ENCODE data around the gene ACTL6B.

The ACTL6B gene

DNA sequence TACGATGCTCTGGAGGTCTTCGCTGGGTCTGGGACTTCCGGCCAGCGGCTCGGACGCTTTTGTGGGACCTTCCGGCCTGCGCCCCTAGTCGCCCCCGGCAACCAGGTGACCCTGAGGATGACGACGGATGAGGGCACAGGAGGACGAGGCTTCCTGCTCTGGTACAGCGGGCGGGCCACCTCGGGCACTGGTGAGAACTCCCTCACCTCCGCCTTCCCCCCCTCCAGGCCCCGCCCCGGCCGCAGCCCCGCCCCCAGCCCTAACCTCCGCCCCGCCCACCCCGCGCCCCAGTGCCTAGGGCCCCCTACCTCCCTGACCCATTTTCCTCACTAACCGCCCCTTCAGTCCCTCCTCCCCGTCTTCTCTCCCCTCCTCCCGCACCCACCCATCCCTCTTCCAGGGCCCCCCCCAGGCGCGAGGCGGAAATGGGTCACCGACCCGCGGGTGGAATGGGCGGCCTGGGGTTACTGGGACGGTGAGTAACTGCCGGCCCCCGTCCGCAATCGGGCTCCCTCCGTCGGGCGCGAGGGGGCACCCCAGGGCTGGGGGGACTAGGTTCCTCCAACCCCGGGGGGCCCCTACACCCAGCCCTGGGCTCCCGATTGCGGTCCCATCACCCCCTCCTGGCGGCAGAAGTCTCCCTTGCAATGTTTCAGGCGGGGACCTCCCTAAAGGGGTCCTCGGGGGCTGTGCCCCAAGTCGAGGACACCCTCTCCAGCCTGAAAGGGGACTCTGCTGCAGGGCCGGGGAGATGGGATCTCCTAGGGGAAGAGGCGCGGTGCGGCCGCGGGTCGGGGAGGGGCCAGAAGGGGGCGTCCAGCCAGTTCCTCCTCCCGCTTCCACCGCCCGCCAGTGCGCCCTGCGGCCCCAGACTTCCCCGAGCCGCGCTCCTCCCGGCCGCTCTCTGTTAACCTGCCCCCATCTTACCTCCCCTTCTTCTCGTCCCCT lies 51.9 kb downstream of the ACTL6B start:
- Histone ChIP-seq H3K27ac (peak overlapping the region; percentile 92), H3K9me3 (ENCODE audit: low read depth, low read length) (no peaks in the 10 kb centered on the region), H3K4me3 (peak overlapping the region; percentile 83), H3K36me3 (ENCODE audit: insufficient read depth, low read length) (no peaks in the 10 kb centered on the region), H3K9ac (ENCODE audit: insufficient read length) (peak overlapping the region; percentile 53)
- TF ChIP-seq EZH2 (IDR thresholded peaks at IDR 0.05): no peak
- peak; percentile 66; the same call in 1 of the 2 replicates for TF ChIP-seq POLR2AphosphoS5 (IDR thresholded peaks at IDR 0.05; ENCODE audit: borderline replicate concordance, low read depth, low read length)
- no peak for DNase-seq (ENCODE audit: low read depth, low spot score)

- H3K27ac ChIP-seq: peak overlapping the region; percentile 92
Measured at GRCh38 chr7:100603726-100604027, 52.6 kb downstream of the ACTL6B start.

GRCh38 chr7:100602889-100603725 lies 53.1 kb downstream of the ACTL6B start:
- H3K9me3 ChIP-seq (ENCODE audit: low read depth, low read length): no peaks in the 10 kb centered on the region
- H3K36me3 ChIP-seq (ENCODE audit: insufficient read depth, low read length): no peaks in the 10 kb centered on the region
- DNase-seq (ENCODE audit: low read depth, low spot score): no peak
- H3K9ac ChIP-seq (ENCODE audit: insufficient read length): peak overlapping the region; percentile 77
- peak overlapping the region; percentile 92 for H3K27ac ChIP-seq
- TF ChIP-seq POLR2AphosphoS5 (IDR thresholded peaks at IDR 0.05; ENCODE audit: borderline replicate concordance, low read depth, low read length) (peak; percentile 64; the same call in 1 of the 2 replicates), EZH2 (IDR thresholded peaks at IDR 0.05) (no peak)
- peak overlapping the region; percentile 83 for H3K4me3 ChIP-seq

More at GRCh38 chr7:100603726-100604027, 52.6 kb downstream of the ACTL6B start:
- H3K9ac ChIP-seq (ENCODE audit: insufficient read length): peak overlapping the region; percentile 53
- DNase-seq (ENCODE audit: low read depth, low spot score): no peak
- H3K9me3 ChIP-seq (ENCODE audit: low read depth, low read length): no peaks in the 10 kb centered on the region
- H3K36me3 ChIP-seq (ENCODE audit: insufficient read depth, low read length): no peaks in the 10 kb centered on the region
- H3K4me3 ChIP-seq: peak overlapping the region; percentile 83
- no peak for TF ChIP-seq POLR2AphosphoS5 (IDR thresholded peaks at IDR 0.05; ENCODE audit: borderline replicate concordance, low read depth, low read length)
- no peak for TF ChIP-seq FOXP2 (optimal IDR thresholded peaks at IDR 0.05; ENCODE audit: control extremely low read depth, extremely low read length, insufficient read depth)
- TF ChIP-seq EZH2 (IDR thresholded peaks at IDR 0.05): no peak

- DNase-seq (ENCODE audit: low read depth, low spot score): no peak
- TF ChIP-seq EZH2 (IDR thresholded peaks at IDR 0.05): no peak
- no peak for TF ChIP-seq FOXP2 (optimal IDR thresholded peaks at IDR 0.05; ENCODE audit: control extremely low read depth, extremely low read length, insufficient read depth)
- no peak for TF ChIP-seq POLR2AphosphoS5 (IDR thresholded peaks at IDR 0.05; ENCODE audit: borderline replicate concordance, low read depth, low read length)
- Histone ChIP-seq H3K4me3 (no peak overlapping the region), H3K36me3 (ENCODE audit: insufficient read depth, low read length) (no peaks in the 10 kb centered on the region), H3K9ac (ENCODE audit: insufficient read length) (no peak overlapping the region), H3K9me3 (ENCODE audit: low read depth, low read length) (no peaks in the 10 kb centered on the region), H3K27ac (no peak overlapping the region)
Measured at GRCh38 chr7:100600730-100601038, 55.6 kb downstream of the ACTL6B start.

DNA sequence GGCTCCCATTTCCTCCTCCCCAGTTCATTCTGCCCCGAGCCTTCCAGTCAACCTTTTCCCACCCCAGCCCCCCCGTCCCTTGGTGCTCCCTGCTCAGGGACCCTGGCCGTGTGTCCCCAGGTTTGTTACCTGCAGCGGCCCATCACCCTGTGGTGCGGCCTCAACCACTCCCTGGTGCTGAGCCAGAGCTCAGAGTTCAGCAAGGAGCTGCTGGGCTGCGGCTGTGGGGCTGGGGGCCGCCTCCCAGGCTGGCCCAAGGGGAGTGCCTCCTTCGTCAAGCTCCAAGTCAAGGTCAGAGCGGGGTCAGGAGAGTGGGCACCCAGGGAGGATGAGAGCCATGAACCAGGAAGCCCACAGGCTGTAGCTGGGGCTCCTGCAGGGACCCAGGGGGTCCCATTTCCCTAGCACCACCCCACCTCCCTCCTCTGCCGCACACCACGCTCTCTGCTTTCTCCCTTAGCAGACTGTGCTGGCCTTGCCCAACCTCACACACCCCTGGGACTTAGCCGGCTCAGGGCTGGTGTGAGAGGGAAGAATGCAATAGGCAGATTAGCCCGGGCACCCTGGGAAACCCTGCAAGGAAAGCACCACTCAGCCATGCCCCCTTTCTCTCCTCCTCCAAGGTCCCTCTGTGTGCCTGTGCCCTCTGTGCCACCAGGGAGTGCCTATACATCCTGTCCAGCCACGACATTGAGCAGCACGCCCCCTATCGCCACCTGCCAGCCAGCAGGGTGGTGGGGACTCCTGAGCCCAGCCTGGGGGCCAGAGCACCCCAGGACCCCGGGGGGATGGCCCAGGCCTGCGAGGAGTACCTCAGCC lies 56.1 kb downstream of the ACTL6B start:
- Histone ChIP-seq H3K9me3 (ENCODE audit: low read depth, low read length) (no peaks in the 10 kb centered on the region), H3K9ac (ENCODE audit: insufficient read length) (no peak overlapping the region), H3K4me3 (no peak overlapping the region), H3K27ac (no peak overlapping the region), H3K36me3 (ENCODE audit: insufficient read depth, low read length) (no peaks in the 10 kb centered on the region)
- DNase-seq (ENCODE audit: low read depth, low spot score): no peak
- no peak for TF ChIP-seq EZH2 (IDR thresholded peaks at IDR 0.05)
- TF ChIP-seq POLR2AphosphoS5 (IDR thresholded peaks at IDR 0.05; ENCODE audit: borderline replicate concordance, low read depth, low read length): 0 out of 2 replicates have a peak, but pooled peaks have one; percentile 3
- TF ChIP-seq FOXP2 (optimal IDR thresholded peaks at IDR 0.05; ENCODE audit: control extremely low read depth, extremely low read length, insufficient read depth): no peak

GRCh38 chr7:100598425-100598824 lies 57.8 kb downstream of the ACTL6B start:
- no peak overlapping the region for H3K4me3 ChIP-seq
- DNase-seq (ENCODE audit: low read depth, low spot score): no peak
- H3K9ac ChIP-seq (ENCODE audit: insufficient read length): no peak overlapping the region
- TF ChIP-seq EZH2 (IDR thresholded peaks at IDR 0.05) (no peak), FOXP2 (optimal IDR thresholded peaks at IDR 0.05; ENCODE audit: control extremely low read depth, extremely low read length, insufficient read depth) (no peak), POLR2AphosphoS5 (IDR thresholded peaks at IDR 0.05; ENCODE audit: borderline replicate concordance, low read depth, low read length) (no peak)
- no peak overlapping the region for H3K27ac ChIP-seq
- no peaks in the 10 kb centered on the region for H3K36me3 ChIP-seq (ENCODE audit: insufficient read depth, low read length)
- no peaks in the 10 kb centered on the region for H3K9me3 ChIP-seq (ENCODE audit: low read depth, low read length)

DNA sequence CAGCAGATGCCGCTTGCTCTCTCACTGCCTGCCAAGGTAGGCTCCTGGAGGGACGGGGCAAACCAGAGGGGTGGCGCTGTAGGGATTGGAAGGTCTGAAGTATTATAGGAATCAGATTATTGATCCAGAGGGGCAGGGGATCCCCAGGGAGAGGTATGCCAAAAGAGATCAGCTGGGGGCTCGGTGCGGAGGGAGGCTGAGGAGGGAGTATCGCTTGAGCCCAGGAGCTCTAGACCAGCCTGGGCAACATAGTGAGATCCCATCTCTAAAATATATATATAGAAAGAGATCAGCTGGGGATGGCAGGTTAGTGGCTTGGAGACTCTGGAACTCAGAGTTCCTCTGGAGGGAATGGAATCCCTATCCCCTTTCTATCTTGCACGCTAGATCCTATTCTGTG lies 61.1 kb downstream of the ACTL6B start:
- TF ChIP-seq POLR2AphosphoS5 (IDR thresholded peaks at IDR 0.05; ENCODE audit: borderline replicate concordance, low read depth, low read length): no peak
- TF ChIP-seq FOXP2 (optimal IDR thresholded peaks at IDR 0.05; ENCODE audit: control extremely low read depth, extremely low read length, insufficient read depth): no peak
- no peak for TF ChIP-seq EZH2 (IDR thresholded peaks at IDR 0.05)
- no peak overlapping the region for H3K27ac ChIP-seq
- H3K4me3 ChIP-seq: no peak overlapping the region
- H3K9me3 ChIP-seq (ENCODE audit: low read depth, low read length): no peaks in the 10 kb centered on the region
- DNase-seq (ENCODE audit: low read depth, low spot score): no peak
- H3K36me3 ChIP-seq (ENCODE audit: insufficient read depth, low read length): no peaks in the 10 kb centered on the region
- H3K9ac ChIP-seq (ENCODE audit: insufficient read length): no peak overlapping the region
